Lung (tissue), 12 donors: Measurements from ENCODE around the gene FAM216B. TPM values are rescaled to one million over a fixed set of nuclear protein-coding genes. Genes with fewer than 3 reads are reported as not detected.

Source experiments
- ATAC-seq: fragments of 200-7000 bp; cut with Tn5 transposase; one replicate; pipeline ENCODE4 v1.9.1; 2020; ENCODE audit warnings: moderate number of reproducible peaks; ENCODE audit not compliant: insufficient read depth, low FRiP score
- DNase-seq, 3 donors: peaks; one replicate each; pipeline ENCODE4 v3.0.0-alpha.2; 2013 to 2017
- H3K27ac ChIP-seq, 2 donors: one replicate each; pipeline ENCODE4 v1.5.1; 2013; ENCODE audit warnings: mild to moderate bottlenecking in 2 of 2, moderate library complexity in 2 of 2, control low read depth in 1 of 2, inconsistent platforms in 1 of 2, low read depth in 1 of 2, low read length in 1 of 2
- H3K27me3 ChIP-seq, 3 donors: one replicate each; pipeline ENCODE4 v1.5.1; 2013; ENCODE audit warnings: low read length in 2 of 3; ENCODE audit not compliant: control insufficient read depth in 3 of 3, insufficient read depth in 3 of 3
- H3K36me3 ChIP-seq, 4 donors: one replicate each; pipeline ENCODE4 v1.5.1; 2013; ENCODE audit warnings: low read length in 4 of 4, mild to moderate bottlenecking in 1 of 4, moderate library complexity in 1 of 4; ENCODE audit not compliant: control insufficient read depth in 4 of 4, insufficient read depth in 4 of 4
- H3K4me1 ChIP-seq, 5 donors: one replicate each; pipeline ENCODE4 v1.5.1; 2013; ENCODE audit warnings: low read length in 5 of 5, mild to moderate bottlenecking in 2 of 5, moderate library complexity in 1 of 5; ENCODE audit not compliant: control insufficient read depth in 5 of 5, insufficient read depth in 5 of 5
- H3K4me3 ChIP-seq: one replicate; pipeline ENCODE4 v1.5.1; 2013; ENCODE audit warnings: mild to moderate bottlenecking, control low read depth, moderate library complexity
- H3K9ac ChIP-seq, 2 donors: one replicate each; pipeline ENCODE4 v1.5.1; 2013; ENCODE audit warnings: low read length in 2 of 2, control low read depth in 1 of 2; ENCODE audit not compliant: insufficient read depth in 1 of 2
- H3K9me3 ChIP-seq, 4 donors: one replicate each; pipeline ENCODE4 v1.5.1; 2013; ENCODE audit warnings: low read length in 3 of 4, mild to moderate bottlenecking in 1 of 4, moderate library complexity in 1 of 4; ENCODE audit not compliant: control insufficient read depth in 4 of 4, insufficient read depth in 3 of 4
- CTCF ChIP-seq: IDR thresholded peaks from 2 replicates; pipeline ENCODE4 v1.5.1; 2012; ENCODE audit warnings: mild to moderate bottlenecking; ENCODE audit errors: control extremely low read depth, extremely low read depth
- WGBS, 2 donors: extraction: QIAGEN DNeasy Blood & Tissue Kit; methylation state at CpG; one replicate each; pipeline ENCODE4 v1.1.7; 2013; 5-methylcytosine and 5-hydroxymethylcytosine counted together
- polyA plus RNA-seq, 2 donors: library from polyadenylated mRNA; stranded (reverse); fragments of 200-250 nt; gene quantifications; one replicate each; pipeline ENCODE4 v1.2.1, GENCODE V29; 2013
- total RNA-seq, 2 donors: library from RNA; depleted of rRNA in 1 of 2; stranded (reverse); fragments of >200 nt in 1 of 2; gene quantifications; one replicate each; pipeline ENCODE4 v1.2.1, GENCODE V29; 2014 to 2021
- donor health status: control.
- donor health status: control.
- donor health status: Bipolar disorder and iron deficiency.
- donor health status: healthy.
- donor health status: DM: yes; HTN: yes; CAD: no.

FAM216B gene
- total and polyA plus RNA-seq, 4 donors = 4.9 to 70.4 (median 22.6) TPM

GRCh38 chr13:42757678-42758420 is 23.5 kb upstream of the FAM216B start:
- 90 to 100% methylated on average over 2 of the region's 2 CpGs for WGBS, 2 donors
- DNase-seq = no peak
- Histone ChIP-seq H3K27me3 (no peaks in the 10 kb centered on the region), H3K36me3 (no peaks in the 10 kb centered on the region), H3K27ac (no peak overlapping the region), H3K9me3 (no peaks in the 10 kb centered on the region), H3K9ac (no peak overlapping the region), H3K4me1 (peaks cover 0 to 33% (median 5%) of the 10 kb centered on the region in 5 donors), H3K4me3 (no peak overlapping the region)
- no peak for ATAC-seq
- TF ChIP-seq CTCF = no peak

- DNase-seq (no peak), ATAC-seq (no peak)
- 83 to 86% methylated on average over 3 of the region's 3 CpGs for WGBS, 2 donors
- H3K4me1 ChIP-seq = peaks cover 0 to 27% (median 0%) of the 10 kb centered on the region in 5 donors
- no peaks in the 10 kb centered on the region for H3K9me3 ChIP-seq
- no peak overlapping the region for H3K4me3 ChIP-seq
- H3K27me3 ChIP-seq = no peaks in the 10 kb centered on the region
- no peaks in the 10 kb centered on the region for H3K36me3 ChIP-seq
- H3K27ac ChIP-seq = no peak overlapping the region
- no peak overlapping the region for H3K9ac ChIP-seq
- TF ChIP-seq CTCF = no peak
Observed at GRCh38 chr13:42758515-42758914, 22.9 kb upstream of the FAM216B start.

- no peak for ATAC-seq
Observed at GRCh38 chr13:42760951-42761350, 20.4 kb upstream of the FAM216B start.

More at GRCh38 chr13:42760951-42761350, 20.4 kb upstream of the FAM216B start:
- Histone ChIP-seq H3K36me3 (no peaks in the 10 kb centered on the region), H3K9me3 (no peaks in the 10 kb centered on the region), H3K27me3 (no peaks in the 10 kb centered on the region), H3K4me1 (peaks cover 0 to 5% (median 0%) of the 10 kb centered on the region in 5 donors), H3K27ac (no peak overlapping the region), H3K4me3 (no peak overlapping the region), H3K9ac (no peak overlapping the region)
- DNase-seq = peak; percentile 76 to 92 (median 91)
- WGBS, 2 donors = 72 to 84% methylated on average over 5 of the region's 5 CpGs
- no peak for TF ChIP-seq CTCF
